Stimulated activated CD4-positive, alpha-beta T cell treated with anti-CD3 and anti-CD28 coated beads, Interleukin-2, amount 100 ng/mL, for 24 hours (primary cell): Measurements from ENCODE around the gene SCN4A.

Experiments
- DNase-seq, 2 donors: peaks; one replicate each; pipeline ENCODE4 v3.0.0-alpha.2; 2020

The SCN4A gene

GRCh38 chr17:64001763-64002529 is 29.2 kb upstream of the SCN4A start:
- no peak for DNase-seq

- no peak for DNase-seq
Observed at GRCh38 chr17:64001091-64001579, 28.4 kb upstream of the SCN4A start.

- DNase-seq = no peak
Observed at GRCh38 chr17:63999680-64000531, 27.2 kb upstream of the SCN4A start.

GRCh38 chr17:63998721-63999679 is 26.3 kb upstream of the SCN4A start:
- no peak for DNase-seq

GRCh38 chr17:63998050-63998720 is 25.5 kb upstream of the SCN4A start, which contains the start of gene PRR29:
PRR29 (plus strand) TSS chr17:63998351; CDS start chr17:63998365, 14 bp downstream.
- DNase-seq = peak; percentile 70 to 79

- no peak for DNase-seq
Observed at GRCh38 chr17:63997341-63998048, 24.8 kb upstream of the SCN4A start.

- no peak for DNase-seq
Observed at GRCh38 chr17:63996430-63997182, 23.9 kb upstream of the SCN4A start.

GRCh38 chr17:63995626-63996025 is 22.9 kb upstream of the SCN4A start:
- no peak for DNase-seq

- no peak for DNase-seq
Observed at GRCh38 chr17:63993368-63993985, 20.8 kb upstream of the SCN4A start.

- no peak for DNase-seq
Observed at GRCh38 chr17:63991611-63992010, 18.9 kb upstream of the SCN4A start.

GRCh38 chr17:63989622-63990345 is 17.1 kb upstream of the SCN4A start:
- DNase-seq = no peak

- no peak for DNase-seq
Observed at GRCh38 chr17:63988741-63989621, 16.3 kb upstream of the SCN4A start.

GRCh38 chr17:63988127-63988478 is 15.4 kb upstream of the SCN4A start:
- no peak for DNase-seq

- DNase-seq = no peak
Observed at GRCh38 chr17:63987221-63988126, 14.8 kb upstream of the SCN4A start.

- DNase-seq = no peak
Observed at GRCh38 chr17:63986821-63987220, 14.1 kb upstream of the SCN4A start.

- DNase-seq = no peak
Observed at GRCh38 chr17:63985387-63986140, 12.8 kb upstream of the SCN4A start.
